B cell (primary cell): Measurements from ENCODE around the gene ZBTB40. TPM values are rescaled to one million over a fixed set of nuclear protein-coding genes. Genes with fewer than 3 reads are reported as not detected.
A peak's percentile ranks its signal among the peaks of the same experiment; 100 is the strongest.

Experiments
- ATAC-seq: fragments of 200-7000 bp; cut with Tn5 transposase; one replicate; pipeline ENCODE4 v1.10.0; 2021; ENCODE audit warnings: low read depth, mild to moderate bottlenecking, moderate number of reproducible peaks, moderate library complexity
- CTCF ChIA-PET: fragments of 350-600 bp; sonication (Branson Sonifier 250); formaldehyde crosslinking; loops from one replicate; lab custom pipeline; 2021; ENCODE audit warnings: antibody characterized with exemption, inconsistent platforms; lab: Charles Lee
- POLR2A ChIA-PET: fragments of 350-600 bp; sonication (Branson Sonifier 250); formaldehyde crosslinking; loops from one replicate; lab custom pipeline; 2021; ENCODE audit warnings: antibody characterized with exemption; lab: Charles Lee
- DNase-seq: peaks from one replicate; pipeline ENCODE4 v3.0.0; 2013
- H2AFZ ChIP-seq: 2 replicates; pipeline ENCODE4 v1.6.1; 2012; ENCODE audit warnings: mild to moderate bottlenecking, low read depth, low read length; ENCODE audit not compliant: insufficient read depth, poor library complexity, severe bottlenecking
- H3K27ac ChIP-seq, 2 donors: 1 replicate in 1 of 2; 2 replicates in 1 of 2; pipeline ENCODE4 v1.5.1; 2012 to 2013; ENCODE audit warnings: low read length in 2 of 2, mild to moderate bottlenecking in 2 of 2, moderate library complexity in 1 of 2
- H3K27me3 ChIP-seq, 4 experiments: fragments of 200-600 bp in 1 of 4; sonication (generic) in 1 of 4; replicated peaks in 1 of 4; 1 replicate in 2 of 4; 2 replicates in 2 of 4; pipeline versions ENCODE4 v1.6.1 to v1.7.0; 2013 to 2016; ENCODE audit warnings: low read length in 3 of 4, mild to moderate bottlenecking in 2 of 4, mixed read lengths in 1 of 4, moderate library complexity in 1 of 4; ENCODE audit not compliant: insufficient read depth in 4 of 4, control insufficient read depth in 3 of 4; ENCODE audit errors: control extremely low read depth in 1 of 4
- H3K36me3 ChIP-seq, 2 experiments: replicated peaks in 1 of 2; 1 replicate in 1 of 2; 2 replicates in 1 of 2; pipeline versions ENCODE4 v1.6.1 to v1.7.1; 2013; ENCODE audit warnings: low read length in 1 of 2; ENCODE audit not compliant: insufficient read depth in 2 of 2, control insufficient read depth in 1 of 2; ENCODE audit errors: control extremely low read depth in 1 of 2, extremely low read depth in 1 of 2
- H3K4me1 ChIP-seq, 2 donors: fragments of 200-600 bp in 1 of 2; sonication (generic) in 1 of 2; 1 replicate in 1 of 2; 2 replicates in 1 of 2; pipeline versions ENCODE4 v1.5.1 to v1.6.1; 2013 to 2017; ENCODE audit warnings: low read length in 2 of 2; ENCODE audit not compliant: control insufficient read depth in 2 of 2, insufficient read depth in 2 of 2
- H3K4me2 ChIP-seq: replicated peaks from 2 replicates; pipeline ENCODE3; 2012; ENCODE audit warnings: mild to moderate bottlenecking, low read depth, low read length; ENCODE audit not compliant: poor library complexity, severe bottlenecking
- H3K4me3 ChIP-seq, 5 experiments: fragments of 200-600 bp in 1 of 5; sonication (generic) in 1 of 5; 1 replicate in 3 of 5; 2 replicates in 2 of 5; pipeline versions ENCODE4 v1.5.1 to v1.7.0; 2011 to 2016; ENCODE audit warnings: low read length in 4 of 5, mild to moderate bottlenecking in 4 of 5, low read depth in 2 of 5, control low read depth in 1 of 5, moderate library complexity in 1 of 5; ENCODE audit not compliant: insufficient read depth in 1 of 5; ENCODE audit errors: control extremely low read depth in 1 of 5, extremely low read depth in 1 of 5
- H3K79me2 ChIP-seq: fragments of 200-600 bp; sonication (generic); one replicate; pipeline ENCODE4 v1.6.0; 2016; ENCODE audit warnings: low read length; ENCODE audit not compliant: control insufficient read depth, insufficient read depth
- H3K9ac ChIP-seq: fragments of 200-600 bp; sonication (generic); 2 replicates; pipeline ENCODE4 v1.6.1; 2017; ENCODE audit warnings: mild to moderate bottlenecking, low read length, moderate library complexity
- H3K9me3 ChIP-seq, 3 donors: one replicate each; pipeline versions ENCODE4 v1.6.1 to v1.7.1; 2013; ENCODE audit warnings: low read length in 2 of 3; ENCODE audit not compliant: control insufficient read depth in 2 of 3, insufficient read depth in 1 of 3; ENCODE audit errors: control extremely low read depth in 1 of 3
- H4K20me1 ChIP-seq: 2 replicates; pipeline ENCODE4 v1.6.0; 2012; ENCODE audit warnings: mild to moderate bottlenecking, low read length; ENCODE audit not compliant: insufficient read depth, control insufficient read depth, poor library complexity, severe bottlenecking
- H3K27ac Mint-ChIP-seq: one replicate; pipeline ENCODE4 v1.8.0; 2021; ENCODE audit warnings: mixed read lengths
- H3K27me3 Mint-ChIP-seq: one replicate; pipeline ENCODE4 v1.8.0; 2021; ENCODE audit warnings: mixed read lengths
- H3K4me1 Mint-ChIP-seq: one replicate; pipeline ENCODE4 v1.8.0; 2021; ENCODE audit warnings: mixed read lengths
- H3K4me3 Mint-ChIP-seq: one replicate; pipeline ENCODE4 v1.8.0; 2021; ENCODE audit warnings: mixed read lengths
- H3K9me3 Mint-ChIP-seq: one replicate; pipeline ENCODE4 v1.8.0; 2022; ENCODE audit warnings: mixed read lengths; ENCODE audit not compliant: insufficient read depth
- CTCF ChIP-seq: fragments of 200-600 bp; IDR thresholded peaks from one replicate; pipeline ENCODE4 v1.8.0; 2022; ENCODE audit warnings: antibody characterized with exemption, mild to moderate bottlenecking
- EZH2 ChIP-seq: IDR thresholded peaks from 2 replicates; pipeline ENCODE4 v1.6.1; 2012; ENCODE audit warnings: borderline replicate concordance, low read depth, mild to moderate bottlenecking, moderate library complexity, low read length; ENCODE audit not compliant: insufficient read depth, poor library complexity, severe bottlenecking
- WGBS: methylation state at CpG from one replicate; pipeline ENCODE4 v1.1.5; 2013; ENCODE audit warnings: missing lambda C conversion rate; ENCODE audit not compliant: insufficient coverage; 5-methylcytosine and 5-hydroxymethylcytosine counted together
- intact Hi-C: fragments of 100-400 bp; cut with micrococcal nuclease; formaldehyde crosslinking; loops from one replicate; pipeline ENCODE4 v1.10.0; 2022
- polyA plus RNA-seq: library from polyadenylated mRNA; depleted of rRNA; stranded (reverse); fragments of >200 nt; gene quantifications from 2 replicates; pipeline ENCODE4 v1.2.3, GENCODE V29; 2012
- total RNA-seq, 2 donors: library from RNA; stranded (reverse); fragments of 120-200 nt in 1 of 2; gene quantifications; 1 replicate in 1 of 2; 2 replicates in 1 of 2; pipeline versions ENCODE4 v1.2.3 to v1.2.4, GENCODE V29; 2013 to 2022

The ZBTB40 gene
- total and polyA plus RNA-seq, 2 donors (not counting 1 experiment from before 2014, with no cell fraction given): 30.9 to 51.9 TPM

- 100% methylated on average over 3 of the region's 7 CpGs for whole genome bisulfite sequencing
- H3K4me2 ChIP-seq: no peak overlapping the region
- no peak overlapping the region for H2AFZ ChIP-seq
- H3K27ac ChIP-seq: no peak overlapping the region
- POLR2A ChIA-PET: no interaction called here
- TF ChIP-seq EZH2 (no peak), CTCF (no peak)
- CTCF ChIA-PET: interaction anchor here (1.1 kb wide), 1 partner anchor 33 kb away, joined by 3 read pairs; no protein-coding TSS in a partner anchor
- H3K27me3 Mint-ChIP-seq: peaks cover 12% of the 10 kb centered on the region
- H3K9ac ChIP-seq: no peak overlapping the region
- H3K4me3 ChIP-seq: no peak overlapping the region
- no peaks in the 10 kb centered on the region for H3K27me3 ChIP-seq
- H3K36me3 ChIP-seq: no peaks in the 10 kb centered on the region
- H3K79me2 ChIP-seq: peaks cover 33% of the 10 kb centered on the region
- H3K4me1 Mint-ChIP-seq: peaks cover 25% of the 10 kb centered on the region
- H3K4me1 ChIP-seq: peaks cover 14 to 17% of the 10 kb centered on the region in 2 donors
- H3K9me3 Mint-ChIP-seq: no peaks in the 10 kb centered on the region
- intact Hi-C loops: loop anchor here (5.0 kb wide), 3 partner anchors 397 to 1817 kb away; partner anchors contain the start of genes CDC42, PINK1 and USP48
- DNase-seq (no peak), ATAC-seq (no peak)
- no peak overlapping the region for H3K4me3 Mint-ChIP-seq
- no peaks in the 10 kb centered on the region for H4K20me1 ChIP-seq
- no peak overlapping the region for H3K27ac Mint-ChIP-seq
- H3K9me3 ChIP-seq: peaks cover 0 to 8% (median 0%) of the 10 kb centered on the region in 3 donors
Observed at GRCh38 chr1:22449636-22450035, 2.0 kb upstream of the ZBTB40 start.

- ChIA-PET POLR2A (no interaction called here), CTCF (interaction anchor here (1.1 kb wide), 1 partner anchor 34 kb away, joined by 3 read pairs; no protein-coding TSS in a partner anchor)
- no peak overlapping the region for H3K4me2 ChIP-seq
- no peaks in the 10 kb centered on the region for H3K36me3 ChIP-seq
- intact Hi-C loops: loop anchor here (5.0 kb wide), 3 partner anchors 398 to 1818 kb away; partner anchors contain the start of genes CDC42, PINK1 and USP48
- Mint-ChIP-seq H3K27ac (peak overlapping the region; percentile 84), H3K9me3 (no peaks in the 10 kb centered on the region), H3K4me1 (peaks cover 29% of the 10 kb centered on the region), H3K4me3 (peak overlapping the region; percentile 95), H3K27me3 (peaks cover 9% of the 10 kb centered on the region)
- peaks cover 41% of the 10 kb centered on the region for H3K79me2 ChIP-seq
- peak overlapping the region in 1 of 2 donors; percentile 93 for H3K27ac ChIP-seq
- no peaks in the 10 kb centered on the region for H4K20me1 ChIP-seq
- WGBS: 88% methylated on average over 10 of the region's 12 CpGs
- no peak overlapping the region for H3K9ac ChIP-seq
- H3K27me3 ChIP-seq: no peaks in the 10 kb centered on the region
- H3K4me3 ChIP-seq: no peak overlapping the region
- H2AFZ ChIP-seq: peak overlapping the region; percentile 94
- H3K4me1 ChIP-seq: peaks cover 14 to 17% of the 10 kb centered on the region in 2 donors
- no peak for ATAC-seq
- no peak for DNase-seq
- H3K9me3 ChIP-seq: peaks cover 0 to 8% (median 0%) of the 10 kb centered on the region in 3 donors
- TF ChIP-seq CTCF: no peak
Observed at GRCh38 chr1:22450351-22451021, 1.2 kb upstream of the ZBTB40 start.
